Thyroid gland (tissue), 4 donors: Measurements from ENCODE around the gene RALB.

Experiments used
- POLR2A ChIP-seq, 2 donors: fragments of 450-650 bp; IDR thresholded peaks; one replicate each; pipeline ENCODE4 v1.6.1; 2017; ENCODE audit warnings: antibody characterized with exemption in 2 of 2, mild to moderate bottlenecking in 2 of 2, moderate library complexity in 1 of 2
- TF ChIP-seq, protein P1 (sequence below), 6 experiments: fragments of 200-600 bp in 3 of 6; fragments of 450-650 bp in 3 of 6; sonication (generic) in 3 of 6; IDR thresholded peaks; one replicate each; pipeline ENCODE4 v1.5.1; 2016 to 2019; ENCODE audit warnings: antibody characterized with exemption in 6 of 6, mild to moderate bottlenecking in 2 of 6, inconsistent platforms in 1 of 6, moderate library complexity in 1 of 6

- TF ChIP-seq, protein P1, sequence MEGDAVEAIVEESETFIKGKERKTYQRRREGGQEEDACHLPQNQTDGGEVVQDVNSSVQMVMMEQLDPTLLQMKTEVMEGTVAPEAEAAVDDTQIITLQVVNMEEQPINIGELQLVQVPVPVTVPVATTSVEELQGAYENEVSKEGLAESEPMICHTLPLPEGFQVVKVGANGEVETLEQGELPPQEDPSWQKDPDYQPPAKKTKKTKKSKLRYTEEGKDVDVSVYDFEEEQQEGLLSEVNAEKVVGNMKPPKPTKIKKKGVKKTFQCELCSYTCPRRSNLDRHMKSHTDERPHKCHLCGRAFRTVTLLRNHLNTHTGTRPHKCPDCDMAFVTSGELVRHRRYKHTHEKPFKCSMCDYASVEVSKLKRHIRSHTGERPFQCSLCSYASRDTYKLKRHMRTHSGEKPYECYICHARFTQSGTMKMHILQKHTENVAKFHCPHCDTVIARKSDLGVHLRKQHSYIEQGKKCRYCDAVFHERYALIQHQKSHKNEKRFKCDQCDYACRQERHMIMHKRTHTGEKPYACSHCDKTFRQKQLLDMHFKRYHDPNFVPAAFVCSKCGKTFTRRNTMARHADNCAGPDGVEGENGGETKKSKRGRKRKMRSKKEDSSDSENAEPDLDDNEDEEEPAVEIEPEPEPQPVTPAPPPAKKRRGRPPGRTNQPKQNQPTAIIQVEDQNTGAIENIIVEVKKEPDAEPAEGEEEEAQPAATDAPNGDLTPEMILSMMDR (IDR thresholded peaks at IDR 0.05), result no peak
- no peak for TF ChIP-seq POLR2A (IDR thresholded peaks at IDR 0.05)
Observed at GRCh38 chr2:120341977-120342376, 89.3 kb downstream of the RALB start.
